Skin epidermis (tissue), 12 donors: ENCODE data around the gene RAB22A.
"Not testable (repeated sequence)": the region's sequence is repeated elsewhere in the genome, so short reads cannot be mapped to it uniquely, and the experiment has no call there.

Source experiments
- H3K27ac ChIP-seq, 21 experiments: fragments of 200-600 bp; sonication (generic) in 11 of 21; one replicate each; pipeline ENCODE4 v1.5.0; 2020; ENCODE audit warnings: mild to moderate bottlenecking in 3 of 21, inconsistent platforms in 2 of 21, moderate library complexity in 2 of 21
- H3K4me3 ChIP-seq, 7 experiments: fragments of 200-600 bp; sonication (generic) in 2 of 7; one replicate each; pipeline ENCODE4 v1.5.0; 2020; ENCODE audit warnings: inconsistent platforms in 2 of 7, mild to moderate bottlenecking in 2 of 7, moderate library complexity in 1 of 7

Gene RAB22A

GRCh38 chr20:58339741-58340140 lies 30.2 kb downstream of the RAB22A start:
- Histone ChIP-seq H3K4me3 (no peak overlapping the region), H3K27ac (no peak overlapping the region)

GRCh38 chr20:58340151-58340550 lies 30.6 kb downstream of the RAB22A start:
- no peak overlapping the region for H3K27ac ChIP-seq
- H3K4me3 ChIP-seq, result no peak overlapping the region

GRCh38 chr20:58340853-58341252 lies 31.3 kb downstream of the RAB22A start:
- Histone ChIP-seq H3K4me3 (no peak overlapping the region), H3K27ac (no peak overlapping the region)

DNA sequence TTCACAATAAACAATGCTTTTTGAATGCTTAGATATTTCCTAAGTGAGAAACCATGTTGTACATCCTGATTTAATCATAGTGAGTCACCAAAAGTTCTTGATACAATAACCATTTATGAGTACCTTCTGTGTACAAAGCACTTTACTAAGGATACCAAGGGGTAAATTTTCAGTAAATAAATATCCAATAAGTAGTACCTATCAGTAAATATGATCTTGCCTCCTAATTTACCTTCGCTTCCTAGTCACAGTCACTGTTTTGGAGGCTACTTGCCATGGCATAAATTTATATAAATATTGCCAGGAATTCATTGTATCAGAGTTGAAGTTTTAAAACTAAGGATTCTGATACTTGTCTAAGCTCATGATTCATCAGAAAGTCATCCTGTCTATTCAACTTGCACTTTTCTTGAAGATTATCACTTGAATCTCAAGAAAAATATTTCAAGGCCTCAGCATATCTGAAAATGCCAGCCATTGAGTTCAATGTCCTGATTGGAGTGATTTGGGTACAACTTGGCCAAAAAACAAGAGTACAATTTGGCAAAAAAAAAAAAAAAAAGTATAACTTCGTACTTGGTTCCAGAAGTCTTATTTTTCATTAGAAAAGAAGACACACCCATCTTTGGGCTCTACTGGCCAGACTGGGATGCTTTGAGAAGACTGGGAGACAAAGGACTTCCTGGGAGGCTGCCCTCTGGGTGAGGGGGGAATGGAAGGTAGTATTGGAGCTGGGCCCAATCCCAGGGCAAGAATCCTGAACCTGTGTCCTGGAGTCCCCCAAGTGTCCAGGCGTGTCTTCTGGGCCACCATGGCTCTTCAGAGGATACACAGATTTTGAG lies 32.8 kb downstream of the RAB22A start:
- Histone ChIP-seq H3K4me3 (no peak overlapping the region), H3K27ac (no peak overlapping the region)

DNA sequence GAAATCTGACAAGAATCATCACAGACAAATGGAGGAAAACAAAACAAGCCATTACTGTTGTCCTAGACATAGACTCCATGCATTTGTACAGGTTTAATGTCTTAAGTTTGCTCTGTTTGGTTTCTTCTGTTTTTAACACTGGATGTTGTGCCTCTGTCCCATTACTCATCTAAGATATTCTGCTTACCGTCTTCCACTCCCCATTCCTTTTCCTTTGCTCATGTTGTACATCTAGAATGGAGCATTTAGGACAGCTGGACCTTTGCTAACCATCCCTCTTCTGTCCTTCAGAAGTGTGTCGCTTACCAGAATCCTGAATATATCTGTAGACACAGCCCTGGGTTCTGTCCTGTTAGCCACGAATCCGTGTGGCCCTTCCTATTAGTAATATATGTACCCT lies 35.2 kb downstream of the RAB22A start:
- Histone ChIP-seq H3K27ac (no peak overlapping the region), H3K4me3 (no peak overlapping the region)

- no peak overlapping the region for H3K4me3 ChIP-seq
- no peak overlapping the region for H3K27ac ChIP-seq
Measured at GRCh38 chr20:58349570-58349969, 40.1 kb downstream of the RAB22A start.

- no peak overlapping the region for H3K27ac ChIP-seq
Measured at GRCh38 chr20:58352468-58352867, 43.0 kb downstream of the RAB22A start.

DNA sequence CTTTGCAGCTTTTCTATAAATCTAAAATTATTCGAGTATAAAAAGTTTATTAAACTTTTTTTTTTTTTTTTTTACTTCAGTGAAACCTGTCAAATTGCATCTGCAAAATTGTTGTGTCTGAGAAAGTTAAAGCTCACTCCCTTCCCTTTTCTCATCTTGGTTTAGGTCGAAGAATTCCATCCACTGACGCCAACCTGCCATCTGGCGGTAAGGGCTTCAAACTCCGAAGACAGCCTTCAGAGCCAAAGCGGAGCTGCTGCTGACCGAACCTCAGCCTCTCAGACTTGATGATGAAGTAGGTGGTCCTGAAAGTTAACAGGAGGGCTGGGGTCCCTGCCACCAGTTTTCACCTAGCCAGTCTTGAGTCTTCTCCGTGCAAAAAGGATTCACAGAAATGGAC lies 49.9 kb downstream of the RAB22A start:
- Histone ChIP-seq H3K4me3 (no peak overlapping the region), H3K27ac (no peak overlapping the region)

More at GRCh38 chr20:58352468-58352867, 43.0 kb downstream of the RAB22A start:
- H3K4me3 ChIP-seq, result no peak overlapping the region

DNA sequence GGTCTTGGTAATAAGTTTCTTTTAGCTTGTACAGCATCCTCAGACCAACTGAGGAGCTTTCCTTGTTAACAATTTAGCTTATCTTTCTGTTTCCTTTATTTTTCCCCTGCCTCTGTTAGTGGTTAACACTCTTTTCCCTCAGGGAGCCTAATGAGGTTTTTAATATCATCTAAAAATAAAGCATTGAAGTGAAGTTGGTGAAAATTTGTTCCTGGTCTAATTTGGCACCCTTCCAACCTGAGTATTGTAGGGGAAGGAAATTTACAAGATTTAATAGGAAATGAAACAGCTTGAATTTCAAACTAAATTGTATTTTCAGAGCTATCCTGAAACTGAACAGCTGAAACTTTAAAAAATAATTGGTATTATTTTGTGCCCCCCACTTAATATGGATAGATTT lies 51.4 kb downstream of the RAB22A start:
- Histone ChIP-seq H3K4me3 (no peak overlapping the region), H3K27ac (peak overlapping the region in 4 of 21 experiments; percentile 12 to 30 (median 16))

DNA sequence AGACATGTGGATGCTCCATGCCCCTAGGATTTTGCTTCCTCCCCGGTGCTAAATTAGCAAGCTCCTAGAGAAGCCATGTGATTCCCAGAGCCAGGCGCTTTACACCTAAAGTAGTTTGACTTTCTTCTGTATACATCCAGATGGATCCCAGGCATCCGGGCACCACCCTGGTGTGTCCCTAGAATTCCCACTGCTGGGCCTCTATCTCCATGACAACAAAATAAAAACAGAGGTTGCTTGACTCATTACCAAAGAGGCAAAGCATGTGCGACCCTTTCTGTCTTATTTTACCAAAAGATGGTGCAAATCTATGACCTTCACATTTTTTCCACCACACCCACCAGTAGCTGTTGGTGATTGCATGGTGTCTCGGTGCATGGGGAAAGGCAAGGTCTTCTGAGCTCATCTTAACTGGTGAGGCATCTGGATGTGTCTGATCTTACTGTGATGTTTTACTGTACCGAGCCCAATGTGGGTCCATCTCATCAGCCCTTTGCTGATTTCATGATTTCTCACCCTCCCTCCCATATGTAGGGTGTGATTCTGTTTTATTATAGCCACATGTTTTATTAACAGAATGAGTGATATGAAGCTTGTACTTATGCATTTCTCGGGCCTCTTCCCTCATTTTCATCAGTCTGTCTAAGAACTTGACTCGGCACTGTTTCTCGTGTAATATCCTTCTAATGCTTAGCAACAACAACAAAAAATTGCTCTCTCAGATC lies 52.1 kb downstream of the RAB22A start:
- no peak overlapping the region for H3K4me3 ChIP-seq
- H3K27ac ChIP-seq, result peak overlapping the region in 4 of 21 experiments; percentile 12 to 30 (median 16)

DNA sequence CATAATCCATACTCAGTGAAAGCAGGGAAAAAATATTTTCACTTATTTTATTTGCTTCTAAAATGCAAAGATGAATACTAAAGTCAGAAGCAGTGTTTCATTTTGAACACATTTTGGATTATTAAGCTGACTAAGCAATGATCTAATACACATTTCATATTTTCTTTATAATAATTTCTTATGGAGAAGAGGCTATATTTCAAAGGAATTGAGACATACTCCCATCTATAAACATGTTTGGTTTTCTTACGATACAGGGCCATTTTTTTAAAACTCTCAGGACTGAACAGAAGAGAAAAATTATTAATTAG lies 52.6 kb downstream of the RAB22A start:
- no peak overlapping the region for H3K27ac ChIP-seq
- no peak overlapping the region for H3K4me3 ChIP-seq

GRCh38 chr20:58362970-58363369 lies 53.5 kb downstream of the RAB22A start:
- H3K4me3 ChIP-seq, result no peak overlapping the region
- no peak overlapping the region for H3K27ac ChIP-seq

GRCh38 chr20:58366866-58367265 lies 57.4 kb downstream of the RAB22A start:
- Histone ChIP-seq H3K4me3 (no peak overlapping the region), H3K27ac (no peak overlapping the region)

GRCh38 chr20:58372806-58373205 lies 63.3 kb downstream of the RAB22A start:
- Histone ChIP-seq H3K27ac (no peak overlapping the region), H3K4me3 (no peak overlapping the region)

DNA sequence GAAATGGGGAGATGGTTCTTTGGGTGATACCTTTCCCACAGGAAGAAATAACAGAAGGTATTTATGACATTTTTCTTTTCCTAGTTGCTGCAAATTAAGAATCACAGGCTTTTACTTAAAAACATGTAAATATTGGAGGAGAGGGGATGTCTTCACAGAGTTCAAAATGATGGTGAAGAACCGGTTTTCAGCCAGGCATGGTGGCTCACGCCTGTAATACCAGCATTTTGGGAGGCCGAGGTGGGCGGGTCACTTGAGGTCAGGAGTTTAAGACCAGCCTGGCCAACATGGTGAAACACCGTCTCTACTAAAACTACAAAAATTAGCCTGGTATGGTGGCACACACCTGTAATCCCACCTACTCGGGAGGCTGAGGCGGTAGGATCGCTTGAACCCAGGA lies 63.8 kb downstream of the RAB22A start:
- H3K27ac ChIP-seq, H3K4me3 ChIP-seq: not testable (repeated sequence)

DNA sequence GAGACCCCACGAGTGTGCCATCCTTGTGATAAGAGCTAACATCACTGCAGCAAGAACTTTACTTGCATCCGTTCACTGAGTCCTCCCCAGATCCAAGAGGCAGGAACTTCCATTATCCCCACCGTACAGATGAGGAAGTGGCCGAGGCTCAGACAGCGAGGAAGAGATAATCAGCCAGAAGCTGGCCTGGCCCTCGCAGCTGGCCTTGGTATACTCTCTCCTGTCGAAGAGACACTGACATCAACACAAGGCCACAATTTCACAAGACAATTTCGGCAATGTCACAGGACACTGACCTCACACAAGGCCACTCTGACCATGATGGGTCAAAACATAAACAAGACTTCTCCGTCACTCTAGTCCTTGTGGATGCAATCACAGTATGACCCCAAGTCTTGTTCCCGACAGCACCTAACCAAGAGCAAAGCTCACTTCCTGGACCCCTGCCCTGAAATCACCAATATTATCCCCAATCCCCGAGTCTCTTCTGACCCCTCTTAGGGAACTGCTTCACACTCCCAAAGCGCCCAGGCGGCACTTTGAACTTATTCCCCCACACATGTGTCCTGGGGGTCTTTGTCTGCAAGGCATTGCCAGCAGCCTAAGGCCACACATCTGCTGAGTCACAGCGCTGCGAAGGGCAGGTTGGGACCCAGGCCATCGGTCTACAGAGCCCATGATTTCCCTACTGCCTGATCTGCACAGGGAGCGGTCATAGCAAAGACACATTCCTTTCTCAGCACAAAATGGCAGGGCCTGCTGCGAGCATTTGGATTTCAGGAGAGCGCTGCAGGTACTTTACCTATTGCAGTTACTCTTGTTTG lies 64.7 kb downstream of the RAB22A start:
- H3K4me3 ChIP-seq, result no peak overlapping the region

DNA sequence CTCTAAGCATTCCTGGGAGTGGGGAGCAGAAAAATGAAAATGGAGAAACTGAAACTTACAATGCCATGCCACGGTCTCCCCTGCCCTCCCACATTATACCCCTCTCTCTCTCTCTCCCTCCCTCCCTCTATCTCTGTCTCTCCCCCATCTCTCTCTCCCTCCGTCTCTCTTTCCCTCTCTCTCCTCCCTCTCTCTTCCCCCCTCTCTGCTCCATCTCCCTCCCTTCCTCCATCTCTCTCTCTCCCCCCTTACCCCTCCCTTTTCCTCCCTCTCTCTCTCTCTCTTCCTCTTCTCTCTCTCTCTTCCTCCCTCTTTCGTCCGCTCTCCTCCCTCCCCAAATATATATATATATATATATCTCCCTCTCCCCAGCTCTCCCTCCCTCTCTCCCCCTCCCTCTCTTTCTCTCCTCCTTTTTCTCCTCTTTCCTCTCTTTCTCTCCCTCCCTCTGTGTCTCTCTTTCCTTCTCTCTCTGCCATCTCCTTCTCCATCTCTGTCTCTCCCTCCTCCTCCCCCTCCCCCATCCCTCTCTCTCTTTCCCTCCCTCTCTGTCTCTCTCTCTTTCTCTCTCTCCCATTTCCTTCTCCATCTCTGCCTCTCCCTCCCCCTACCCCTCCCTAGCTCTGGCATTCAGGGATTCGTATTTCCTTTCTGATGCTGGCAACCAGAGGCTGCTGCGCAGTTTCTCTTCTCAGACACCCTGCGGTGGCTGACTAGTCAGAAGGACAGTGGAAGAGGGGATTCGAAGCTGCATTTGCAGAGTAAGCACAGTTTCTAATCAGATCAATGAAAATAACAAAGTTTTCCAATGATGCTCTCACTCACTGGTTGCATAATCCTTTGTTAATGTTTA lies 65.6 kb downstream of the RAB22A start:
- H3K27ac ChIP-seq, result no peak overlapping the region
- no peak overlapping the region for H3K4me3 ChIP-seq

More for the DNA sequence above, 64.7 kb downstream of the RAB22A start:
- H3K27ac ChIP-seq, result no peak overlapping the region

GRCh38 chr20:58375759-58376352 lies 66.3 kb downstream of the RAB22A start:
- no peak overlapping the region for H3K27ac ChIP-seq
- H3K4me3 ChIP-seq, result no peak overlapping the region

GRCh38 chr20:58377017-58377416 lies 67.5 kb downstream of the RAB22A start:
- H3K27ac ChIP-seq, result no peak overlapping the region
- H3K4me3 ChIP-seq, result no peak overlapping the region
